ENCODE results near the gene XRCC5.
"Not testable (repeated sequence)": the region's sequence is repeated elsewhere in the genome, so short reads cannot be mapped to it uniquely, and the experiment has no call there.

The XRCC5 gene

DNA sequence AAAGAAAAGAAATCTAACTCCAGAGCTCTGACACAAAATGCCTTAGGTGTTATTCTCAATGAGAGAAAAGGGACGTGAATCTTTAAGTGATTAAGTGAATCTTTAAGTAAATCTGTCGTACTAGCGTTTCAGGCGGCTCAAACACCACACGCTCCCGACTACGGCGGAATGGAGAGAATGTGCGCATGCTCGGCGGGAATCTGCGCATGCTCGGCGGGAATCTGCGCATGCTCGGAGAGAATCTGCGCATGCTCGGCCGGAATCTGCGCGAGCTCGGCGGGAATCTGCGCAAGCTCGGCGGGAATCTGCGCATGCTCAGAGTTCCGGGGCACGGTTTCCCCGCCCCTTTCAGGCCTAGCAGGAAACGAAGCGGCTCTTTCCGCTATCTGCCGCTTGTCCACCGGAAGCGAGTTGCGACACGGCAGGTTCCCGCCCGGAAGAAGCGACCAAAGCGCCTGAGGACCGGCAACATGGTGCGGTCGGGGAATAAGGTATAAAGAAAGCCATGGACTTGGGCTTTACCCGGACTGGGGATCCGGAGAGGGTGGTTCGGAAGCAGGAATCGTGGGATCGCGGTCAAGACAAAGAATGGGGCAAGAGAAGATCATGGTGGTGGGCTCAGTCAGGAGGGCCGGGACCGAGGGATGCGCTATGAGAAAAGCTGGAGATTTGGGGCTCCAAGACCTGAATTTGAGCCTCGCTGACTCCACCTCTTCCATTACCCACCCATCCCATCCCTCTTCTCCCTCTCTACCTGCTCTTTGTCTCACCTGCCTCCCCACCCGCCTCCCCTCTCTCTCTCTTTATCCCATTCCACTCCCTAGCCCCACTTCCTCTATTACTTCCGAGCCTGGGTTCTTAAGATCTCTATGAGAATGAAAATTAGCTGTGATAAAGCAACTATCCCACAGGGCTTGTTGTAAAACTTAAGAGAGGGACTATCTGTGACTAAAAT lies at the start of gene XRCC5:
Gene XRCC5, plus strand, starts transcription at position 382 of the 955 bp plus-strand sequence. Its CDS starts 89 bp downstream, at position 471.
- DNase-seq = peak; percentile 96

DNA sequence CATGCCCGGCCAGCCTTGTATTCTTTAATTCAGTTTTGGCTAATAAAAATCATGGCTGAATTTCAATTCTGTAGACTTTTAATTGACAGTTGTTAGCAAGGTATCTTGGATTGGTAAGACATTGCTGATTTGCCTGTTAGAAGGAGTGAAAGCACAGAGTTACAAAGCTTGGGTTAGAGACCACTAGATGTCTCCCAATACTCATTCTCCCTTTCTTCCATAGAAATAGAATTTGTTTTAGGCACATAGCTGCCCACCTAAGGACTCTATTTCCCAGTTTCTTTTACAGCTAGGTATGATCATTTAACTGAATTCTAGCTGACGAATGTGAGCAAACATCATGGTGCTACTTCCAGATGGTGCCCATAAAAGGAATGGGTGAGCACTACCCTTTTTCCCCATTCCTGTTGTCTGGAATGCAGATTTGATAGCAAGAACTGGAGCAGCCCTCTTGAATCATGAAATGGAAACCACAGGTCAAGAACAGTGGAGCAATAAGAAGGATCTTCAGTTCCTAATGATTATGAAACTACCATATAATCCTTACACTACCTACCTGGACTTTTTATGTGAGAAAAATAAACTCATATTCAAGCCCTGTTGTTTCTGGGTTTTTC lies 45.0 kb upstream of the XRCC5 start:
- peak; percentile 49 for DNase-seq

DNA sequence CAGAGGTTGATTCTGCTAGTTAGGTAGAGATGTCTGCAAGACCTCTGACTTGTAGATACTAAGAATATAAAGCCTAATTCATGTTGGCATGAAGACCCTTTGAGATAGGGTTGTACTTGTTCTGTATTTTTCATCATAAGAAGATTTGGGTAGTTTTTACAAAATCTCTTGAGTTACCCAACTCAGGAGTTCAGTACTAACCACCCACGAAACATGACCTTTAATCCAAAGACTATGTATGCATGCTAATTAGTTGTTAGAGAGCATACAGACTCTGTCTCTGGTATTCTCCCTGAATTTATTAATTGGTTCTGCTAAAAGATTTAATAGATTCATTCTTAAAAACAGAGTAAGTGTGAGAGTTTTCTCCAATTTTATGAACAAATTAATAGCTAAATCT lies 44.5 kb upstream of the XRCC5 start:
- DNase-seq = no peak

DNA sequence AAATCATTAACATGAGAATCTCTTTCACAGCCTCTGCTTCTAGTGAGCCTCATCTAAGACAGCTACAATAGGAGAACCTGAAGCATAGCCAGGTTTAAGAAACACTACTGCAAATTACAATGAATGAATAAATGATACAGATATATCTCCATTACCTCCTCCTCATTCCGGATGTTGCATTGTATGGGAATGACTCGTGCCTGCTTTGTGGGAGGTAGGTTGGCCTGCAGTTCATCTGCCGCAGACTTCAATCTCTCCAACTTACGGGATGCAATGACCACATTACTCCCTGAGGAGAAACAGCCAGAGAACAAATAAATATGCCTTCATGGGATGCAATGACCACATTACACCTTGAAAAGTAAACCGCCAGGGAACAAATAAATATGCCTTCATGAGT lies 42.9 kb upstream of the XRCC5 start:
- peak; percentile 87 for DNase-seq

DNA sequence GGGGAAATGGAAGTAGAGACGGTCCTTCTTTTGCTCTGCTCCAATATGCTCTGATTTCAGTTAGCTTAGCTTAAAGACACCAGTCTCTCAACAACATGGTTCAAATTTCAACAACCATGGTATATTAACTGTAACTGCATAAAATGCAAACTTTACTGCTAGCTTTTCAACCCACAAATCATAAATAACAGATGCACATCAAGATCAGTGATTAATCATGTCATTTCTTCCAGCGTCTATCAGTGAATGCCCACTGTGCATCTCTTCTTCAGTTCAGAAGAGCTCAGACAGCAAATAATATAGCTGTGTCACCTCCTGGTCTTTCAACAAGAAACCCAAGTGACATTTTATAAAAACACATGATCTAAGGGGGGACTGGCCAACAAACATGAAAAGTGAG lies 40.1 kb upstream of the XRCC5 start:
- DNase-seq = no peak

DNA sequence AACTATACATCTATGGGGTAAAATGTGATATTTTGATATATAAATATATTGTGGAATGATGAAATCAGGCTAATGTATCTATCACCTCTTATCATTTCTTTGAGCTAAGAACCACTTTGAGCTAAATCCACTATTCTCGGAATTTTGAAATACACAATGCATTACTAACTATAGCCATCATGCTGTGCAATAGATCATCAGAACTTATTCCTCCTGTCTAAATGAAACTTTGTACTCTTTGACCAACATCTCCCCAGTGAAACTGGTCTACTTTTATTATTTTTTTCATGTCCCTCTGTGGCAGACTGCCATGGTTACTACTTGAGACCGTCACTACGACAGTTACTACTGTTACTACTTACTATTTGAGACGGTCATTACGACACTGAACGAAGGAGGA lies 39.0 kb upstream of the XRCC5 start:
- no peak for DNase-seq

DNA sequence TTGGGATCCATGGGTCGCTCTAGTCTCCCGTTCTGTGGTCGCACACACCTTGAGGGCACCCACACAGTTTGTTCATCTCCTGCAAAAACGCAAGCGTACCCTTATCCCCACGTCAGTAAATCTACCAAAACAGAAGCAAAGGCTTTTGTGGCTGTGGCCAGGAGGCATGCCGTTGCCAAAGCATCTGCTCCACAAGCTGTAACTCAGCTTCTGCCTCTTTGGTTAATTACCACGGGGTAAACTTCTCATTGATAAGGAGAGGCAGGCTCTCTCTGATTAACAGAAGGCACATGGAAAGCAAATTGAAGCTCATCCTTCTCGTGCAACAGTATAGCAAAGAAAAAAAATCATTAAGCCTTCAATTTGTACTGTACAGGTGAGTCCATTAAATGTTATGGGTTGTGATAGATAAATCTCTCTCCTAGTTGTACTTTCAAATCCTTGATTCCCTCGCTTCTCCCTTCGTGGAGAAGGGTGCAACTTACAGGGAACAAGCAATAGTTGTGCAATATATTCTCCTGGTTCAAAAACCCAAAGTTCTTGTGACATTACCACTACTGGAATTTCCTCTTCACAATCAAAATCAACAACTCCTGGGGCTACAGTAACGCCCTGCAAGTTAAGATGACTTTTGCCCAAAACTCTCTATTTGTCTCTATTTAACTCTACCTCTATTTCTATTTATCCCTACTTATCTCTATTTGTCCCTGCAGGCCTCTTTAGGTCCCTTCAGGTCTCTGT lies 37.9 kb upstream of the XRCC5 start:
- DNase-seq = no peak

DNA sequence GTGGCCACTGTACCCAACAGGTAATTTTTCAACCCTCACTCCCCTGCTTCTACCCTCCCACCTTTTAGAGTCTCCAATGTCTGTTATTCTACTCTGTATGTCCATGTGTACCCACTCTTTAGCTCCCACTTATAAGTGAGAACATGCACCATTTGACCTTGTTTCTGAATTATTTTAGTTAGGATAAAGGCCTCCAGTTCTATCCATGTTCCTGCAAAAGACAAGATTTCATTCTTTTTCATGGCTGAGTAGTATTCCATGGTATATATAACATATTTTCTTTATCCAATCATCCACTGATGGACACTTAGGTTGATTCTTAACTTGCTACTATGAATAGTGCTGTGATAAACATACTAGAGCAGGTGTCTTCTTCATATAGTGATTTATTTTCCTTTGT lies 36.7 kb upstream of the XRCC5 start:
- no peak for DNase-seq

DNA sequence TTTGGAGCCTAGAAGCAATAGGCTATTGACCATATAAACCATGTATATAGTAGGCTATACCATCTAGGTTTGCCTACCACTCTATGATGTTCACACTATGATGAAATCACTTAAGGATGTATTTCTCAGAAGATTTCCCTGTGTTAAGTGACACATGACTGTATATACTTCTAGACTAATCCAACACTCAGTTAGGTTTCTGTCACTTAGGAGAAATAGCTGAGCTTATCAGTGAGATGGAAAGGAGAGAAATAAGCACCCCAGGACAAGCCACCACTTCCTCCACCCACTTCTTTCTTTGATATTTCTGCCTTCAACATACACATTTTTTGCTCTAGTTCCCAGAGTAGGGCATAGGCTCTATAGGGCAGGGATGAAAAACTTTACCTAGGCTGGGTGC lies 35.4 kb upstream of the XRCC5 start:
- DNase-seq = no peak

DNA sequence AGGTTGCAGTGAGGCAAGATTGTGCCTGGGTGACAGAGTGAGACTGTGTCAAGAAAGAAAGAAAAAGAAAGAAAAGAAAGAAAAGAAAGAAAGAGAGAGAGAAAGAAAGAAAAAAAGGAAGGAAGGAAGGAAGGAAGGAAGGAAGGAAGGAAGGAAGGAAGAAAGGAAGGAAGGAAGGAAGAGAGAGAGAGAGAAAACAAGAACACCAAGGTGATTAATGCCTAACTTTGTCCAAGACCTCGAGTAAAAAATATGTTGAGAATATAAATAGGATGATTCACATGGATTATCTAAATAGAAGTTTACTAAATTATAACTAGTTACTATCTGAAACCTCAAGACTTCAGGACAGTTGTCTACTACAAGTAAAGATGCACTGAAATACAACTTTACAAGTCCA lies 34.8 kb upstream of the XRCC5 start:
- no peak for DNase-seq

DNA sequence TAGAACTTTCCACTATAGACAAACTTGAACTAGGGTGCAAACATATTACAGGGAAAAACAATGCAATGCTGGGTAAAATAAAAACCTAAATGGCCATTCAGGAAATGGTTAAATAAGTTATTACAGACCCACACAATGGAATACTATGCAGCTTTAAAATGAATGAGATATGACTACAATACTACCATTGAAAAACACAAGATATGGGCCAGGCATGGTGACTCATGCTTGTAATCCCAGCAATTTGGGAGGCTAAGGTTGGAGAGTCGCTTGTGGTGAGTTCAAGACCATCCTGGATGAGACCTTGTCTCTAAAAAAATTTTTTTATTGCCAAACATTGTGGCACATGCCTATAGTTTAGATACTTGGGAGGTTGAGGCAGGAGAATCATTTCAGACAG lies 34.4 kb upstream of the XRCC5 start:
- no peak for DNase-seq

DNA sequence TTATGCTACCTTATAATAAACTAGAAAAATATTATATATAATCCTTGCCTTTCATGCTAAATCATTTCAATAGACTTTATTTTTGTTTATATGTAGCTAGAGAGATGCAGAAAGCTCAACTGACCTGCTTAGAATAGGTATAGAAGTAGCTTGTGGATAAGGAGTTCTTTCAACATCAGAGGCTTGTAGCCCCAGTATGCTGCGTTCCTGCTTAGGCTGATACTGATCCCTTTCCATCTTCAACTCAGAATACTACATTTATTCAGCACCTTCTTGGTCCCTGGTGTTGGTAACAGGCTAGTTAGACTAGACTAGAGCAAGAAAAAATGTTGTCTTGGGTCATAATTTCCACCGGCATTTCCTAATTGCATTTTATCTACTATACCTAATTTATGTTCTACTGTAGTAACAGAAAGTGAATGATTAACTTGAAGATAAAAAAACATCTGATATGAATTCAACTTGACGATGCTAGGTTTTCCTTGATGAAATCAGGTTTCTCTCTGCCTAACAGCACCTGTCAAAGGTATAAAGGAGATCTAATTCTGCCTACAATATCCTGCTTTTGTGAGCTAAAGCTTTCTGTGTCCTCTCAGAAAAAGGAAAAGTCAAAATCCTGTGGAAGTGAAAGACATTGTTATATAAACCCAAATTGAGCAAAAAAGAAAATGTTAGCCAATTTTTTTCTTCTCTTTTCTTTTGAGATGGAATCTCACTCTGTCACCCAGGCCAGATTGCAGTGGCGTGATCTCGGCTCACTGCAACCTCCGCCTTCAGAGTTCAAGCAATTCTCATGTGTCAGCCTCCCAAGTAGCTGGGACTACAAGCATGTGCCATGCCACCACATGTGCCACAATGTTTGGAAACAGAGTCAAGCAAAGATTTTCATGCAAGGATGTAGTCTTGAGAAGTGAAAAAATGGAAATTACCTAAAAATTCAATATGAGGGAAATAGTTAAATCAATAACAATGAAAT lies 33.4 kb upstream of the XRCC5 start:
- DNase-seq = no peak

DNA sequence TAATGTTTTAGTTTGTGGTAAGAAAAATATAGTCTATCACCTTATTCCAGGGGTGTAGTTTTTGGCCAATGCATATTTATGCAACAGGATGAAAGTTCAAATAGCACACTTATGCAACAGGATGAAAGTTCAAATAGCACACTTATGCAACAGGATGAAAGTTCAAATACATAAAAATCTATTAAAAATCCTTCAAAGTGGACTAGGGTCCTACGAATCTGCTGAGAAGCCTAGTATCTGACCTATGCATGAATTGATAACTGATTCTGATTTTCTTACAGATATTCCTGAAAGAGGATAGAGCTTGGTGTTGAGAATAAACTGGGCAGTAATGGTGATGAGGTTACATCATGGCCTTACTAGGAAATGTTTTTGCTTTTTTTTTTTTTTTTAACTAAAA lies 30.4 kb upstream of the XRCC5 start:
- DNase-seq = no peak

DNA sequence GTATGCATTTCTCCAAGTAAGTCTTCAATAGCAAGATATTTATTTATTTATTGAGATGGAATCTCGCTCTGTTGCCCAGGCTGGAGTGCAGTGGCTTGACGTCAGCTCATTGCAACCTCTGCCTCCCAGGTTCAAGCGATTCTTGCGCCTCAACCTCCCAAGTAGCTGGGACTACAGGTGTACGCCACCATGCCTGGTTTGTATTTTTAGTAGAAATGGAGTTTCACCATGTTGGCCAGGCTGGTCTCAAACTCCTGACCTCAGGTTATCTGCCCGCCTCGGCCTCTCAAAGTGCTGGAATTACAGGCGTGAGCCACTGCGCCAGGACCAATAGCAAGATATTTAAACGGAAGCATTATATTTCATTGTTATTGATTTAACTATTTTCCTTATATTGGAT lies 29.1 kb upstream of the XRCC5 start:
- DNase-seq = not testable (repeated sequence)

DNA sequence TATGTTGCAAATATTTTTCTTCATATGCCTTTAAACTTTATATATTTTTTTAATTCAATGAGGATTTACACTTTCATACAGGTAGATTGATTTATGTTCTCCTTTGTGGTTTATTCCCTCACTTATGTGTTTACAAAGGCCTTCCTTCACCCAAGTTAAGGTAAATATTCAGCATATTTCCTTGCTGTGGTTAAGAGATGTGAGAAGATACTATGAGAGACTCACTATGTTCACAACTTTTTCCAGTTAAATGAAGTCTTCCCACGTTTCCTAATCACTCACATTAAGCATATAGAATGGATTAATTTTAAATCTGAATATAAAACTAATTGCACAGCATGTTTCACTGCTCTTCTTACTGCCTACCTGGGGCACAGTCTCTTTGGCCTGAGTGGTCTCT lies 28.1 kb upstream of the XRCC5 start:
- DNase-seq = no peak

DNA sequence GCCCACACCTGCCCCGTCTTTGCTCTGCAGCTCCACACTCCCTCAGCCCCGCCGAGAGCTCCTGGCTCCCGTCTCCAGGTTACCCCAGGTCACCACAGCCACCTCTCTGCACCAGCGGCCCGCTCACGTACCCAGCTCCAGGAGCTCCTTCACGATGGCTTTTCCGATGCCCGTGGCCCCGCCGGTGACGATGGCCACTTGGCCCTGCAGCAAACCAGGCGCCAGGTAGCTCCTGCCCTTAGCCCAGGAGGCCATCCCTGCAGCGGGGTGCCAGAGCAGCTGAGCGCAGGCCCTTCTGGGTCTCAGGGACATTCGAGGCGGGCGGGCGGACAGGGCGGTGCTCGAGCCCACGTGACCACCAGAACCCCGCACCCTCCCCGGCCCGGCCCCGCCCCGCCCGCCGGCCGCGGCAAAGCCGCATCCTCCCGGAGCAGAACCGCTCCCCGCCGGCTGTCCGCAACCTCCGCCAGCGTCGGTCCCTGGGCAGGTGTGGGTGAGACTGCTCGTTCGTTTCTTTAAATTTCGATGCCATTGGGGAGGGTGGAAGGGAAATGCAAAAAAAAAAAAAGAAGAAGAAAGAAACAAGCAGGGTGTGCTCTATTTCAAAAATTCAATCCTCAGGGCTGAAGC lies 27.5 kb upstream of the XRCC5 start, which contains the start of the genes PECR and TMEM169:
Gene PECR, minus strand, starts transcription at position 323 of the 630 bp plus-strand sequence. Its CDS starts 68 bp downstream, at position 255.
Gene TMEM169, plus strand, starts transcription at position 433 of the 630 bp plus-strand sequence. CDS start 14,045 bp downstream, outside the sequence.
- peak; percentile 53 for DNase-seq

DNA sequence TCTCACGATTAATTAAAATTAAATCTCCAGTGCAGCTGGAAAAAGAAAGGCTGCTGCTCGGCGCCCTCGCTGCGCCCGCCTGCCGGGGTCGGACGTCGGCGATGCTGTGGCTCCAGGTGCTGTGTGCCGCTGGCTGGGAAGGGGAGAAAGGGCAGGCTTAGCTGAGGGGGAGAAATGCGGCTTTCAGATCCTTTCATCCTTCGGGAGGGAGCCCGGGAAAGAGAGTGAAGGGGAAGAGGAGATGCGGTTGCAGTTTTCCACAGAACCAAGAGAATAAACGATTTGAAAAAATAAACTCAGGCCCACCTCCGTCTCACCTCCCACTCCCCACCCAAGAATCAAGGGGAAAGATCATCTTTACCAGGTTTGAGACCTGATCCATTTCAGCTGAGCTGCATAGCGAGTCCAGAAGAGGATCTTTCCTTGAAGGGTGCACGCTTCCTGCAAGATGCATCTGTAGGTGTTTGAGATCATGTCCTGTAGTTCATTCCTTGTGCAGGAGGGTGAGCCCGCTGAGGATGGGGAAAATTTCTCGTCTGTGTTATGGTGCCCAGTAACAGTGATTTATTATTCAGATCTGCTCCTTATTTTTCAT lies 26.9 kb upstream of the XRCC5 start:
- no peak for DNase-seq

DNA sequence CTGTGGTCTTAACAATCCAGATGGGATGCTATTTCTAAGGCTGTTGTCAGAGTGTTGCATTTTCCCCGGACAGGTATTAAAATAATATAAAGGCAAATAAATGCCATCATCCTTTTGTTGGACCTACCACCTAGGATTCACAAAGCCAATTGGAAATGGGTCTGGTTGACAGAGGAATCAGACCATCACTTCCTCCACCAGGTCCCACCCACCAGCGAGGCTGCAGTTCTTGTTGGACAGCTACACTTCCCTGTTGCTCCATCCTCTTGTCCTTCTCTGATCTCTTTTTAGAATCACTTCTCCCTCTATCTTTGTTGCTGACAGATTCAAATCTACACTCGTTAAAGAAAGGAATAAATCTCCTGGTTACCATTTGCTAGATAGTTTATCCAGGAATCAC lies 26.3 kb upstream of the XRCC5 start:
- DNase-seq = no peak

DNA sequence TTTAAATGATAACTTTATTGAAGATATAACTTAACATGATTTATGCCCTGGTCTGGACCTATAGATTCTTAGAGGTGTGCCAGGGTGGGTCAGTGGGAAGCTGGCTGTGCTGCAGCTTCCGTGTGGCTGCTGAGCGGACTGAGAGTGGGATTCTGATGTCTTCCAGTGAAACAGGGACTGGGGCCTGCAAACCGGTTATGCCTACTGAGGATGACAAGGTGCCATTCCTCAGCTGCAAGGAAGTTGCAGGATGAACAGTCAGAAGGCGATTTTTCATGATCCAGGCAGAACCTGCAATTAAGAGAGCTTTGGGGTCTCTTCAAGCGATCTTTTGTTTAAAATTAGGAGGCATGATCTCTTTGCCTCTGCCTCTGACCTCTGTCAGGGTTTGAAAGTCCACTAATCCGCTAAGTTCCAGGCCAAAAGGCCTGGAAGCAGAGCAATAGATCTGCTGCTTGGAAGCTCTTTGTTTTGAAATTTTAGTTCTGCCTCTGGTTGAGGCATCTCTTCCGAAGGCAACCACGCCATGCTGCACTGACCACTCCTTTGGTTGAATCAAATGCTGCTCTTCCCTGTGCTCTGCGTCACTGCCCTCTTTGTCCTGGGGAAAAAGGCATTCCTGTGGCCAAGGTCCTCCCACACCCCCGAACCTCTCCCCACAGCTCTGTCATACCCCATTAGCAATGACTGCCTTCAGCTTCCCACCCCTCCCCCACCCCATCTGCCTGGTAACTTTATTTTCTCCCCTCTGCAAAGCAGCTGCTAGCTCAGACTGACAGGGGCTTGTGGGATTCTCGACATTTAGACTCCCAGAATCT lies 25.5 kb upstream of the XRCC5 start:
- peak; percentile 82 for DNase-seq

DNA sequence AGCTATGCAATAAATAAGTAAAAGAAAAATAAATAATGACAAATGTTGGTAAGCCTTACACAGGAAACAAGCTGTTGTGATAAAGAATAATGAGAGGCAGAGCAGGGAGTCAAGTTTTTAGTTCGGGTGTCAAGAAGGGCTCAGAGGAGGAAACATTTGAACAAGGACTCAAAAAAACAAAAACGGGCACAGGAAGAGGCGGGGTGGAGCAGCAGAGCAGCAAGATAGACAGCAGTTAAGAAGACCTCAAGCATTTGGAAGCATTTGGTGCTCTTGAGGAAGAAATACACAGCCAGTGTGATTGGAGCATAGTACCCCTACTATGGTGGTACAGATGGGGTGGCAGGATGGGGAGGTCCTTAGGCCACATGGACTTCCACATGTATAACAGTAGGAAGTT lies 24.6 kb upstream of the XRCC5 start:
- no peak for DNase-seq

Measured in fibroblast of upper back skin (primary cell).